Testis (tissue), 2 donors: Measurements from ENCODE around the gene HRH1.

Source experiments
- CTCF ChIP-seq, 3 experiments: fragments of 450-650 bp in 2 of 3; fragments of 200-600 bp in 1 of 3; sonication (generic) in 1 of 3; IDR thresholded peaks; one replicate each; pipeline ENCODE4 v1.5.1; 2016 to 2019; ENCODE audit warnings: antibody characterized with exemption in 3 of 3, mild to moderate bottlenecking in 2 of 3, moderate library complexity in 1 of 3
- POLR2A ChIP-seq: fragments of 450-650 bp; IDR thresholded peaks from one replicate; pipeline ENCODE4 v1.6.1; 2017; ENCODE audit warnings: antibody characterized with exemption, mild to moderate bottlenecking, moderate library complexity

- TF ChIP-seq CTCF (IDR thresholded peaks at IDR 0.05) (no peak), POLR2A (no peak)
Measured at GRCh38 chr3:11269007-11269406, 114.7 kb downstream of the HRH1 start.
